Panc1 (cell line): ENCODE data around the gene SEL1L2.

Experiments
- POLR2AphosphoS5 ChIP-seq: IDR thresholded peaks from 2 replicates; pipeline ENCODE4 v1.6.1; 2012; ENCODE audit warnings: mild to moderate bottlenecking, low read depth, low read length, moderate library complexity
- SIN3A ChIP-seq: IDR thresholded peaks from 2 replicates; pipeline ENCODE4 v1.6.1; 2012; ENCODE audit warnings: low read depth, mild to moderate bottlenecking, low read length, moderate library complexity, borderline replicate concordance; ENCODE audit not compliant: insufficient read depth
- TCF7L2 ChIP-seq: IDR thresholded peaks from 2 replicates; pipeline ENCODE4 v1.6.1; 2011; ENCODE audit warnings: mild to moderate bottlenecking, low read depth, low read length, inconsistent platforms
- TF ChIP-seq, protein P1 (sequence below): fragments of 450-650 bp; IDR thresholded peaks from 2 replicates; pipeline ENCODE4 v1.5.1; 2017; ENCODE audit warnings: mild to moderate bottlenecking
- TF ChIP-seq, protein P2 (sequence below), 2 experiments: IDR thresholded peaks; 2 replicates each; pipeline ENCODE4 v1.6.1; 2011 to 2012; ENCODE audit warnings: low read depth in 2 of 2, control low read depth in 1 of 2, low read length in 1 of 2, mild to moderate bottlenecking in 1 of 2, moderate library complexity in 1 of 2; ENCODE audit not compliant: insufficient read depth in 1 of 2

DNA sequence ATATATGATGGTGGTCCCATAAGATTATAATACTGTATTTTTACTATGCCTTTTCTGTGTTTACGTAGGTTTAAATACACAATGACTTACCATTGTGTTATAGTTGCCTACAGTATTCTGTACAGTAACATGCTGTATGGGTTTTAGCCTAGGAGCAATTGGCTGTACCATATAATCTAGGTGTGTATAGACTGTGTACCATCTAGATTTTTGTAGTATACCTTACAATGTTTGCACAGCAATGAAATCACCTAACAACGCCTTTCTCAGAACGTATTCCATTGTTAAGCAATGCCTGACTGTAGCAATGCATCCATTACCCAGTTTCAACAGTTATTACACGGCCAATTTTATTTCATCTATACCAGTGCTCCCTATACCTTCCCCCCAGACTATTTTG, 15.6 kb upstream of the SEL1L2 start:
- TF ChIP-seq, protein P1, sequence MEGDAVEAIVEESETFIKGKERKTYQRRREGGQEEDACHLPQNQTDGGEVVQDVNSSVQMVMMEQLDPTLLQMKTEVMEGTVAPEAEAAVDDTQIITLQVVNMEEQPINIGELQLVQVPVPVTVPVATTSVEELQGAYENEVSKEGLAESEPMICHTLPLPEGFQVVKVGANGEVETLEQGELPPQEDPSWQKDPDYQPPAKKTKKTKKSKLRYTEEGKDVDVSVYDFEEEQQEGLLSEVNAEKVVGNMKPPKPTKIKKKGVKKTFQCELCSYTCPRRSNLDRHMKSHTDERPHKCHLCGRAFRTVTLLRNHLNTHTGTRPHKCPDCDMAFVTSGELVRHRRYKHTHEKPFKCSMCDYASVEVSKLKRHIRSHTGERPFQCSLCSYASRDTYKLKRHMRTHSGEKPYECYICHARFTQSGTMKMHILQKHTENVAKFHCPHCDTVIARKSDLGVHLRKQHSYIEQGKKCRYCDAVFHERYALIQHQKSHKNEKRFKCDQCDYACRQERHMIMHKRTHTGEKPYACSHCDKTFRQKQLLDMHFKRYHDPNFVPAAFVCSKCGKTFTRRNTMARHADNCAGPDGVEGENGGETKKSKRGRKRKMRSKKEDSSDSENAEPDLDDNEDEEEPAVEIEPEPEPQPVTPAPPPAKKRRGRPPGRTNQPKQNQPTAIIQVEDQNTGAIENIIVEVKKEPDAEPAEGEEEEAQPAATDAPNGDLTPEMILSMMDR: no peak
- TF ChIP-seq SIN3A (no peak), POLR2AphosphoS5 (no peak), TCF7L2 (no peak)
- TF ChIP-seq, protein P2, sequence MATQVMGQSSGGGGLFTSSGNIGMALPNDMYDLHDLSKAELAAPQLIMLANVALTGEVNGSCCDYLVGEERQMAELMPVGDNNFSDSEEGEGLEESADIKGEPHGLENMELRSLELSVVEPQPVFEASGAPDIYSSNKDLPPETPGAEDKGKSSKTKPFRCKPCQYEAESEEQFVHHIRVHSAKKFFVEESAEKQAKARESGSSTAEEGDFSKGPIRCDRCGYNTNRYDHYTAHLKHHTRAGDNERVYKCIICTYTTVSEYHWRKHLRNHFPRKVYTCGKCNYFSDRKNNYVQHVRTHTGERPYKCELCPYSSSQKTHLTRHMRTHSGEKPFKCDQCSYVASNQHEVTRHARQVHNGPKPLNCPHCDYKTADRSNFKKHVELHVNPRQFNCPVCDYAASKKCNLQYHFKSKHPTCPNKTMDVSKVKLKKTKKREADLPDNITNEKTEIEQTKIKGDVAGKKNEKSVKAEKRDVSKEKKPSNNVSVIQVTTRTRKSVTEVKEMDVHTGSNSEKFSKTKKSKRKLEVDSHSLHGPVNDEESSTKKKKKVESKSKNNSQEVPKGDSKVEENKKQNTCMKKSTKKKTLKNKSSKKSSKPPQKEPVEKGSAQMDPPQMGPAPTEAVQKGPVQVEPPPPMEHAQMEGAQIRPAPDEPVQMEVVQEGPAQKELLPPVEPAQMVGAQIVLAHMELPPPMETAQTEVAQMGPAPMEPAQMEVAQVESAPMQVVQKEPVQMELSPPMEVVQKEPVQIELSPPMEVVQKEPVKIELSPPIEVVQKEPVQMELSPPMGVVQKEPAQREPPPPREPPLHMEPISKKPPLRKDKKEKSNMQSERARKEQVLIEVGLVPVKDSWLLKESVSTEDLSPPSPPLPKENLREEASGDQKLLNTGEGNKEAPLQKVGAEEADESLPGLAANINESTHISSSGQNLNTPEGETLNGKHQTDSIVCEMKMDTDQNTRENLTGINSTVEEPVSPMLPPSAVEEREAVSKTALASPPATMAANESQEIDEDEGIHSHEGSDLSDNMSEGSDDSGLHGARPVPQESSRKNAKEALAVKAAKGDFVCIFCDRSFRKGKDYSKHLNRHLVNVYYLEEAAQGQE (IDR thresholded peaks at IDR 0.05; ENCODE audit: insufficient read depth in 1 of 2, low read depth in 2 of 2, low read length in 1 of 2): no peak
